GM23338 (cell line): Measurements from ENCODE around the gene ST8SIA6. TPM values are rescaled to one million over a fixed set of nuclear protein-coding genes. Genes with fewer than 3 reads are reported as not detected.

Experiments
- ATAC-seq: fragments of 200-7000 bp; cut with Tn5 transposase; 3 replicates; pipeline ENCODE4 v1.9.1; 2020
- DNase-seq: peaks from one replicate; pipeline ENCODE4 v3.0.0-alpha.2; 2015; ENCODE audit warnings: low spot score
- H2AFZ ChIP-seq: fragments of 200-600 bp; sonication (generic); 2 replicates; pipeline ENCODE4 v1.8.0; 2016; ENCODE audit warnings: antibody characterized with exemption, mild to moderate bottlenecking, moderate library complexity
- H3F3A ChIP-seq: fragments of 200-600 bp; sonication (generic); replicated peaks from 2 replicates; pipeline ENCODE4 v1.8.0; 2017; ENCODE audit warnings: antibody characterized with exemption, mixed run types, low read depth
- H3K27ac ChIP-seq: fragments of 200-600 bp; sonication (generic); 2 replicates; pipeline ENCODE4 v1.6.1; 2016; ENCODE audit warnings: low read depth
- H3K27me3 ChIP-seq: fragments of 200-600 bp; sonication (generic); 2 replicates; pipeline ENCODE4 v1.8.0; 2016; ENCODE audit warnings: mild to moderate bottlenecking, mixed run types, moderate library complexity; ENCODE audit not compliant: insufficient read depth
- H3K36me3 ChIP-seq: fragments of 200-600 bp; sonication (generic); 2 replicates; pipeline ENCODE4 v1.8.0; 2016; ENCODE audit warnings: mild to moderate bottlenecking; ENCODE audit not compliant: insufficient read depth
- H3K4me1 ChIP-seq: fragments of 200-600 bp; sonication (generic); 2 replicates; pipeline ENCODE4 v1.8.0; 2016; ENCODE audit warnings: mild to moderate bottlenecking, moderate library complexity; ENCODE audit not compliant: insufficient read depth
- H3K4me2 ChIP-seq: fragments of 200-600 bp; sonication (generic); 2 replicates; pipeline ENCODE4 v1.7.1; 2017; ENCODE audit warnings: mixed run types
- H3K4me3 ChIP-seq: fragments of 200-600 bp; sonication (generic); 2 replicates; pipeline ENCODE4 v1.6.1; 2016; ENCODE audit warnings: mixed run types
- H3K79me2 ChIP-seq: fragments of 200-600 bp; sonication (generic); replicated peaks from 2 replicates; pipeline ENCODE4 v1.8.0; 2017; ENCODE audit warnings: mild to moderate bottlenecking; ENCODE audit not compliant: insufficient read depth
- H3K9me2 ChIP-seq: fragments of 200-600 bp; sonication (generic); 2 replicates; pipeline ENCODE4 v1.8.0; 2017; ENCODE audit not compliant: insufficient read depth
- H4K20me1 ChIP-seq: fragments of 200-600 bp; sonication (generic); replicated peaks from 2 replicates; pipeline ENCODE4 v1.8.0; 2017; ENCODE audit warnings: mild to moderate bottlenecking; ENCODE audit not compliant: insufficient read depth
- H3K27ac Mint-ChIP-seq: 2 replicates; pipeline ENCODE4 v1.8.0; 2020; ENCODE audit warnings: inconsistent platforms, mild to moderate bottlenecking, moderate library complexity, mixed read lengths
- H3K27me3 Mint-ChIP-seq: 3 replicates; pipeline ENCODE4 v1.8.0; 2022; ENCODE audit warnings: low read depth, mild to moderate bottlenecking, moderate library complexity, mixed read lengths, inconsistent platforms; ENCODE audit not compliant: insufficient read depth, poor library complexity
- H3K36me3 Mint-ChIP-seq: 3 replicates; pipeline ENCODE4 v1.8.0; 2021; ENCODE audit warnings: low read depth, mild to moderate bottlenecking, inconsistent platforms, moderate library complexity, mixed read lengths
- H3K4me1 Mint-ChIP-seq: 3 replicates; pipeline ENCODE4 v1.8.0; 2020; ENCODE audit warnings: mild to moderate bottlenecking, inconsistent platforms, mixed read lengths
- H3K4me3 Mint-ChIP-seq: 3 replicates; pipeline ENCODE4 v1.8.0; 2021; ENCODE audit warnings: moderate library complexity, mild to moderate bottlenecking, inconsistent platforms, mixed read lengths
- H3K9me3 Mint-ChIP-seq: 3 replicates; pipeline ENCODE4 v1.8.0; 2020; ENCODE audit warnings: moderate library complexity, mild to moderate bottlenecking, inconsistent platforms, mixed read lengths
- CREB1 ChIP-seq: fragments of 250-450 bp; sonication (Bioruptor Pico); IDR thresholded peaks from 2 replicates; pipeline ENCODE4 v1.5.0; 2020; ENCODE audit warnings: low read depth, mild to moderate bottlenecking, moderate library complexity
- EZH2 ChIP-seq: fragments of 200-600 bp; sonication (generic); IDR thresholded peaks from one replicate; pipeline ENCODE4 v1.8.0; 2017; ENCODE audit warnings: antibody characterized with exemption, mild to moderate bottlenecking, low read depth; ENCODE audit not compliant: unreplicated experiment
- EZH2phosphoT487 ChIP-seq: fragments of 200-600 bp; sonication (generic); IDR thresholded peaks from one replicate; pipeline ENCODE4 v1.8.1; 2018; ENCODE audit warnings: antibody characterized with exemption; ENCODE audit not compliant: unreplicated experiment
- JUNB ChIP-seq: IDR thresholded peaks from one replicate; pipeline ENCODE4 v1.6.1; 2016; ENCODE audit warnings: antibody characterized with exemption; ENCODE audit not compliant: unreplicated experiment
- NANOG ChIP-seq: IDR thresholded peaks from 2 replicates; pipeline ENCODE4 v1.6.1; 2016; ENCODE audit warnings: antibody characterized with exemption, borderline replicate concordance
- POLR2AphosphoS5 ChIP-seq: IDR thresholded peaks from 2 replicates; pipeline ENCODE4 v1.6.1; 2016; ENCODE audit warnings: antibody characterized with exemption, low read depth
- REST ChIP-seq: IDR thresholded peaks from one replicate; pipeline ENCODE4 v1.6.1; 2018; ENCODE audit warnings: antibody characterized with exemption; ENCODE audit not compliant: unreplicated experiment
- STAT1 ChIP-seq: IDR thresholded peaks from one replicate; pipeline ENCODE4 v1.6.1; 2016; ENCODE audit warnings: antibody characterized with exemption; ENCODE audit not compliant: unreplicated experiment
- ZNF114 ChIP-seq: fragments of 250-450 bp; sonication (Bioruptor Pico); IDR thresholded peaks from 2 replicates; pipeline ENCODE4 v1.5.0; 2020; ENCODE audit warnings: mild to moderate bottlenecking, moderate library complexity
- ZNF331 ChIP-seq: fragments of 250-450 bp; sonication (Bioruptor Pico); IDR thresholded peaks from 2 replicates; pipeline ENCODE4 v1.5.0; 2020; ENCODE audit warnings: low read depth, mild to moderate bottlenecking, moderate library complexity
- ZNF462 ChIP-seq: fragments of 250-450 bp; sonication (Bioruptor Pico); IDR thresholded peaks from 2 replicates; pipeline ENCODE4 v1.5.0; 2020; ENCODE audit warnings: mild to moderate bottlenecking, moderate library complexity
- polyA plus RNA-seq: library from polyadenylated mRNA; unstranded; fragments of >200 nt; fragmentation: Nextera tagmentation; extraction: Ambion mirVana; gene quantifications from 2 replicates; pipeline ENCODE4 v1.2.1, GENCODE V29; 2016
- total RNA-seq: library from RNA; depleted of rRNA; stranded (reverse); fragments of >200 nt; shearing (Covaris generic); gene quantifications from 2 replicates; pipeline ENCODE4 v1.2.3, GENCODE V29; 2014
- TF ChIP-seq, protein P1 (sequence below), 2 experiments: fragments of 200-600 bp in 1 of 2; sonication (generic) in 1 of 2; conservative IDR thresholded peaks; 2 replicates each; pipeline versions ENCODE4 v1.5.1 to v1.6.1; 2016 to 2017; ENCODE audit warnings: antibody characterized with exemption in 2 of 2, low read depth in 2 of 2, mild to moderate bottlenecking in 2 of 2, moderate library complexity in 1 of 2
- TF ChIP-seq, protein P2 (sequence below): IDR thresholded peaks from 2 replicates; pipeline ENCODE4 v1.6.1; 2016; ENCODE audit warnings: antibody characterized with exemption

ST8SIA6 gene
- total and polyA plus RNA-seq, 2 experiments from 2014 or later, result 1.6 to 2.3 TPM

DNA sequence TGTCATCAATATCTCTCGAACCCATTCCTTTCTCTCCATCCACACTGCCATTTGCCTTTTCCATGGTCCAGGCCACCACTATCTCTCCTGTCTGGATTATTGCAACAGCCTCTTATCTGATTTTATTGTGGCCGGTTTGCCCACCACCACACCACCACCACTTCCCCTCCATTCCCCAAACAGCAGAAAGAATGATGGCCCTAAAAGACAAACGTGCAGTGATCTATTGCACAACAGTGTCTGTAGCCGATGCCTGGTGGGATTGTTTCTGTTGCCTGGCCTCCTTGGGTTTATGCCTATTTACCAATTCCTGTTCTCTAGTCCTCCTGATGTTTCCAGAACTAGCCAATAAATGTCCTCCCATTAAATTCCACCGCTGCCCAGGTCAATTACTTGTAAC is 10.2 kb upstream of the ST8SIA6 start:
- Mint-ChIP-seq H3K4me3 (no peak overlapping the region), H3K4me1 (no peaks in the 10 kb centered on the region), H3K9me3 (peaks cover 22% of the 10 kb centered on the region), H3K27ac (no peak overlapping the region), H3K36me3 (peaks cover 14% of the 10 kb centered on the region), H3K27me3 (peaks cover 3% of the 10 kb centered on the region)
- Histone ChIP-seq H4K20me1 (no peaks in the 10 kb centered on the region), H3K27me3 (no peaks in the 10 kb centered on the region), H3K27ac (no peak overlapping the region), H3K4me2 (no peak overlapping the region), H3K4me1 (no peaks in the 10 kb centered on the region), H3K36me3 (no peaks in the 10 kb centered on the region), H3K79me2 (no peaks in the 10 kb centered on the region), H3K4me3 (no peak overlapping the region), H3F3A (no peaks in the 10 kb centered on the region), H2AFZ (no peak overlapping the region), H3K9me2 (no peaks in the 10 kb centered on the region)
- no peak for DNase-seq
- no peak for ATAC-seq
- no peak for TF ChIP-seq EZH2phosphoT487
- TF ChIP-seq ZNF462 (CRISPR knock-in tag), result no peak
- TF ChIP-seq JUNB, result no peak
- TF ChIP-seq ZNF331 (CRISPR knock-in tag), result no peak
- TF ChIP-seq STAT1, result no peak
- TF ChIP-seq, protein P1, sequence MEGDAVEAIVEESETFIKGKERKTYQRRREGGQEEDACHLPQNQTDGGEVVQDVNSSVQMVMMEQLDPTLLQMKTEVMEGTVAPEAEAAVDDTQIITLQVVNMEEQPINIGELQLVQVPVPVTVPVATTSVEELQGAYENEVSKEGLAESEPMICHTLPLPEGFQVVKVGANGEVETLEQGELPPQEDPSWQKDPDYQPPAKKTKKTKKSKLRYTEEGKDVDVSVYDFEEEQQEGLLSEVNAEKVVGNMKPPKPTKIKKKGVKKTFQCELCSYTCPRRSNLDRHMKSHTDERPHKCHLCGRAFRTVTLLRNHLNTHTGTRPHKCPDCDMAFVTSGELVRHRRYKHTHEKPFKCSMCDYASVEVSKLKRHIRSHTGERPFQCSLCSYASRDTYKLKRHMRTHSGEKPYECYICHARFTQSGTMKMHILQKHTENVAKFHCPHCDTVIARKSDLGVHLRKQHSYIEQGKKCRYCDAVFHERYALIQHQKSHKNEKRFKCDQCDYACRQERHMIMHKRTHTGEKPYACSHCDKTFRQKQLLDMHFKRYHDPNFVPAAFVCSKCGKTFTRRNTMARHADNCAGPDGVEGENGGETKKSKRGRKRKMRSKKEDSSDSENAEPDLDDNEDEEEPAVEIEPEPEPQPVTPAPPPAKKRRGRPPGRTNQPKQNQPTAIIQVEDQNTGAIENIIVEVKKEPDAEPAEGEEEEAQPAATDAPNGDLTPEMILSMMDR (conservative IDR thresholded peaks at IDR 0.05; ENCODE audit: low read depth in 2 of 2), result no peak
- TF ChIP-seq EZH2, result no peak
- no peak for TF ChIP-seq REST
- TF ChIP-seq, protein P2, sequence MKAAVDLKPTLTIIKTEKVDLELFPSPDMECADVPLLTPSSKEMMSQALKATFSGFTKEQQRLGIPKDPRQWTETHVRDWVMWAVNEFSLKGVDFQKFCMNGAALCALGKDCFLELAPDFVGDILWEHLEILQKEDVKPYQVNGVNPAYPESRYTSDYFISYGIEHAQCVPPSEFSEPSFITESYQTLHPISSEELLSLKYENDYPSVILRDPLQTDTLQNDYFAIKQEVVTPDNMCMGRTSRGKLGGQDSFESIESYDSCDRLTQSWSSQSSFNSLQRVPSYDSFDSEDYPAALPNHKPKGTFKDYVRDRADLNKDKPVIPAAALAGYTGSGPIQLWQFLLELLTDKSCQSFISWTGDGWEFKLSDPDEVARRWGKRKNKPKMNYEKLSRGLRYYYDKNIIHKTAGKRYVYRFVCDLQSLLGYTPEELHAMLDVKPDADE, result no peak
- no peak for TF ChIP-seq ZNF114 (CRISPR knock-in tag)
- TF ChIP-seq POLR2AphosphoS5, result no peak
- TF ChIP-seq NANOG, result no peak
- no peak for TF ChIP-seq CREB1 (CRISPR knock-in tag)
